IMR-90 (cell line): ENCODE results near the gene ALDH3A2. TPM values are rescaled to one million over a fixed set of nuclear protein-coding genes. Genes with fewer than 3 reads are reported as not detected.

Experiments used
- ATAC-seq: fragments of 200-7000 bp; cut with Tn5 transposase; 2 replicates; pipeline ENCODE4 v1.9.1; 2020; ENCODE audit warnings: low read depth, mild to moderate bottlenecking, moderate library complexity
- BruUV-seq: library from RNA; stranded (reverse); fragments of 400-500 nt; replicated peaks from 2 replicates; lab custom pipeline; 2021; lab: Mats Ljungman, UMichigan
- CTCF ChIA-PET: fragments of 300-600 bp; formaldehyde crosslinking; extraction: SDS; loops from one replicate; lab custom pipeline; 2021; ENCODE audit warnings: antibody characterized with exemption; lab: Yijun Ruan, JAX
- POLR2A ChIA-PET: fragments of 300-600 bp; sonication (Branson Sonifier 250); formaldehyde crosslinking; loops from one replicate; lab custom pipeline; 2022; ENCODE audit warnings: antibody characterized with exemption; ENCODE audit not compliant: unreplicated experiment; lab: Charles Lee
- DNase-seq: peaks from one replicate; pipeline ENCODE4 v3.0.0; 2013
- H2AFZ ChIP-seq: replicated peaks from 2 replicates; pipeline ENCODE3; 2013; ENCODE audit warnings: low read length, mild to moderate bottlenecking; ENCODE audit not compliant: poor library complexity
- H2AK5ac ChIP-seq: 2 replicates; pipeline ENCODE4 v1.6.1; 2013; ENCODE audit warnings: low read depth, low read length, inconsistent platforms
- H2AK9ac ChIP-seq: replicated peaks from 2 replicates; pipeline ENCODE3; 2013; ENCODE audit warnings: mild to moderate bottlenecking, low read depth, low read length, moderate library complexity; ENCODE audit not compliant: poor library complexity
- H2BK120ac ChIP-seq: 2 replicates; pipeline ENCODE4 v1.6.1; 2013; ENCODE audit warnings: low read depth, low read length, inconsistent platforms
- H2BK15ac ChIP-seq: 3 replicates; pipeline ENCODE4 v1.6.1; 2013; ENCODE audit warnings: low read depth, low read length, inconsistent platforms
- H2BK20ac ChIP-seq: 2 replicates; pipeline ENCODE4 v1.6.1; 2013; ENCODE audit warnings: low read depth, mild to moderate bottlenecking, inconsistent platforms, low read length, moderate library complexity
- H2BK5ac ChIP-seq: 2 replicates; pipeline ENCODE4 v1.6.1; 2013; ENCODE audit warnings: mild to moderate bottlenecking, low read depth, low read length, inconsistent platforms; ENCODE audit not compliant: poor library complexity, severe bottlenecking
- H3K14ac ChIP-seq: replicated peaks from 2 replicates; pipeline ENCODE4 v1.6.1; 2013; ENCODE audit warnings: low read depth, low read length, inconsistent platforms
- H3K18ac ChIP-seq: 2 replicates; pipeline ENCODE4 v1.6.1; 2013; ENCODE audit warnings: low read depth, low read length, control low read depth
- H3K23ac ChIP-seq: 2 replicates; pipeline ENCODE4 v1.6.1; 2013; ENCODE audit warnings: low read depth, low read length, inconsistent platforms
- H3K27ac ChIP-seq: 2 replicates; pipeline ENCODE4 v1.5.1; 2013; ENCODE audit warnings: mild to moderate bottlenecking, control low read depth, low read length; ENCODE audit not compliant: insufficient read depth
- H3K27me3 ChIP-seq: 2 replicates; pipeline ENCODE4 v1.6.1; 2013; ENCODE audit warnings: low read length; ENCODE audit not compliant: control insufficient read depth, insufficient read depth
- H3K36me3 ChIP-seq: 2 replicates; pipeline ENCODE4 v1.6.1; 2013; ENCODE audit warnings: low read length, mixed read lengths; ENCODE audit not compliant: control insufficient read depth, insufficient read depth
- H3K4ac ChIP-seq: 2 replicates; pipeline ENCODE4 v1.6.1; 2013; ENCODE audit warnings: low read depth, low read length, inconsistent platforms
- H3K4me1 ChIP-seq: 2 replicates; pipeline ENCODE4 v1.6.1; 2013; ENCODE audit warnings: low read length, mixed read lengths; ENCODE audit not compliant: control insufficient read depth, insufficient read depth
- H3K4me2 ChIP-seq: 2 replicates; pipeline ENCODE4 v1.6.1; 2013; ENCODE audit warnings: low read depth, mild to moderate bottlenecking, control low read depth, low read length, moderate library complexity
- H3K4me3 ChIP-seq: 2 replicates; pipeline ENCODE4 v1.5.1; 2013; ENCODE audit warnings: low read depth, mild to moderate bottlenecking, control low read depth, low read length, moderate library complexity; ENCODE audit not compliant: insufficient read depth
- H3K56ac ChIP-seq: 2 replicates; pipeline ENCODE4 v1.6.1; 2013; ENCODE audit warnings: low read length, inconsistent platforms; ENCODE audit not compliant: insufficient read depth; ENCODE audit errors: extremely low read depth
- H3K79me1 ChIP-seq, 2 experiments: 2 replicates each; pipeline ENCODE4 v1.6.1; 2013; ENCODE audit warnings: low read length in 2 of 2, inconsistent platforms in 1 of 2, low read depth in 1 of 2
- H3K9ac ChIP-seq: 2 replicates; pipeline ENCODE4 v1.6.1; 2013; ENCODE audit warnings: low read depth, low read length, control low read depth
- H3K9me1 ChIP-seq: 2 replicates; pipeline ENCODE4 v1.6.1; 2013; ENCODE audit warnings: low read length, inconsistent platforms; ENCODE audit not compliant: insufficient read depth
- H3K9me3 ChIP-seq: 2 replicates; pipeline ENCODE4 v1.6.1; 2013; ENCODE audit warnings: low read length; ENCODE audit not compliant: control insufficient read depth, insufficient read depth
- H4K20me1 ChIP-seq: 2 replicates; pipeline ENCODE4 v1.6.1; 2013; ENCODE audit warnings: low read length, inconsistent platforms; ENCODE audit not compliant: insufficient read depth
- H4K5ac ChIP-seq: 2 replicates; pipeline ENCODE4 v1.6.1; 2013; ENCODE audit warnings: mild to moderate bottlenecking, low read depth, low read length, control low read depth
- H4K8ac ChIP-seq, 2 experiments: 2 replicates each; pipeline ENCODE4 v1.6.1; 2013; ENCODE audit warnings: low read depth in 2 of 2, low read length in 2 of 2, control low read depth in 1 of 2, inconsistent platforms in 1 of 2
- H4K91ac ChIP-seq: 2 replicates; pipeline ENCODE4 v1.6.1; 2013; ENCODE audit warnings: low read depth, low read length, inconsistent platforms; ENCODE audit not compliant: insufficient read depth
- BHLHE40 ChIP-seq: fragments of 150-350 bp; IDR thresholded peaks from 2 replicates; pipeline ENCODE4 v1.6.1; 2016; ENCODE audit warnings: mild to moderate bottlenecking, low read depth, low read length
- CHD1 ChIP-seq: IDR thresholded peaks from 2 replicates; pipeline ENCODE4 v1.6.1; 2012; ENCODE audit warnings: low read depth, low read length, improper control_type of control experiment
- NFE2L2 ChIP-seq: fragments of 150-350 bp; IDR thresholded peaks from 2 replicates; pipeline ENCODE4 v1.6.1; 2016; ENCODE audit warnings: low read depth, mild to moderate bottlenecking, low read length
- RAD21 ChIP-seq: IDR thresholded peaks from 2 replicates; pipeline ENCODE4 v1.6.1; 2012; ENCODE audit warnings: low read length, improper control_type of control experiment
- RCOR1 ChIP-seq: IDR thresholded peaks from 2 replicates; pipeline ENCODE4 v1.6.1; 2012; ENCODE audit warnings: mild to moderate bottlenecking, low read length, improper control_type of control experiment; ENCODE audit not compliant: insufficient replicate concordance
- WGBS, 2 experiments: methylation state at CpG; one replicate each; pipeline versions ENCODE4 v1.1.5 to v1.1.7; 2013; ENCODE audit warnings: missing lambda C conversion rate in 2 of 2; ENCODE audit not compliant: insufficient read length in 1 of 2; ENCODE audit errors: extremely low coverage in 2 of 2; 5-methylcytosine and 5-hydroxymethylcytosine counted together
- dilution Hi-C: fragments of 300-500 bp; cut with HindIII; formaldehyde crosslinking; loops from one replicate; pipeline ENCODE4 v1.14.3; 2018; ENCODE audit warnings: low sequenced_read_pairs; ENCODE audit not compliant: unreplicated experiment
- in situ Hi-C: fragments of 300-500 bp; cut with MboI; formaldehyde crosslinking; loops from 3 replicates; pipeline ENCODE4 v1.14.3; 2019; ENCODE audit warnings: low sequenced_read_pairs, inconsistent platforms, mixed read lengths
- intact Hi-C: fragments of 100-400 bp; cut with micrococcal nuclease; formaldehyde crosslinking; loops from 2 replicates; pipeline ENCODE4 v1.10.0; 2022
- polyA plus RNA-seq, 3 experiments: library from polyadenylated mRNA; depleted of rRNA; stranded (reverse); fragments of >200 nt; gene quantifications; 2 replicates each; pipeline ENCODE4 v1.2.3, GENCODE V29; 2012; ENCODE audit warnings: low replicate concordance in 1 of 3
- total RNA-seq: library from RNA; depleted of rRNA; stranded (reverse); fragments of >200 nt; gene quantifications from 2 replicates; pipeline ENCODE4 v1.2.3, GENCODE V29; 2012

ALDH3A2 gene
- total and polyA plus RNA-seq, 2 of the 4 experiments (the other 2 are of a cell fraction): 4.0 to 7.9 TPM

DNA sequence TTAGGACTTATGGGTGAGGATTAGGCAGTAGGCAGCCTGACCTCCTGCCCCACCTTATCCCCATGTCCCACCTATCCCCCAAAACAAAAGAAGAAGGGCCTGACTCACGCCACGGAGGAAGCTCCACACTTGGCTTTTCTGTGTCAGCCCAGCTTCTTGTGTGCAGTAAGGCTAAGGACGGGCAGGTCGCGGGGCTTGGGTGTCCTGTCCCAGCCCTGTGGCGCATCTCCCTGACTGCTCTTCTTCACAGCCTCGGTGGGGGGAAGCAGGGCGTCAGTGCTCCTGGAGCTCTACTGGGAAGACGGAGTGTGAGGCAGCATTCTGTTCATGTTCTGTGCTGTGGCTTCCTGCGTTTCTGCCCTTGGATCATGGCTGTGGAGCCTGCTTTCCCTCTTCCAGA, 34.6 kb upstream of the ALDH3A2 start:
- Histone ChIP-seq H4K5ac (no peak overlapping the region), H3K9me1 (no peaks in the 10 kb centered on the region), H3K23ac (no peak overlapping the region), H2BK5ac (no peak overlapping the region), H2BK120ac (no peak overlapping the region), H3K4me1 (no peaks in the 10 kb centered on the region; the same call in 1 of the 2 replicates), H4K8ac (no peak overlapping the region), H4K91ac (no peak overlapping the region), H3K79me1 (no peaks in the 10 kb centered on the region), H2BK15ac (no peak overlapping the region), H3K18ac (no peak overlapping the region), H3K27me3 (peaks cover 3% of the 10 kb centered on the region; the same call in 1 of the 2 replicates), H3K9ac (no peak overlapping the region), H2AK5ac (no peak overlapping the region), H3K4me2 (no peak overlapping the region), H3K36me3 (no peaks in the 10 kb centered on the region), H3K56ac (no peak overlapping the region), H4K20me1 (no peaks in the 10 kb centered on the region), H3K4ac (no peak overlapping the region), H2AFZ (no peak overlapping the region), H3K9me3 (peaks cover 7% of the 10 kb centered on the region), H3K14ac (no peak overlapping the region), H2AK9ac (no peak overlapping the region), H3K4me3 (no peak overlapping the region), H2BK20ac (no peak overlapping the region), H3K27ac (no peak overlapping the region)
- no peak for DNase-seq
- POLR2A ChIA-PET: no interaction called here
- 80% methylated on average over 1 of the region's 10 CpGs; no CpG with 5 or more reads in 1 of the 2 experiments for WGBS, 2 experiments
- no peak for TF ChIP-seq RCOR1
- TF ChIP-seq CHD1: no peak
- TF ChIP-seq RAD21: no peak
- no peak for TF ChIP-seq NFE2L2
- TF ChIP-seq BHLHE40: no peak
- no TSS peak for BruUV-seq
- in situ Hi-C loops (no loop called here), dilution Hi-C loops (no loop called here), intact Hi-C loops (no loop called here)
- CTCF ChIA-PET: no interaction called here
- no peak for ATAC-seq
